Activated CD8-positive, alpha-beta memory T cell treated with anti-CD3 and anti-CD28 coated beads for 48 hours (primary cell): Measurements from ENCODE around the gene FBXL17.

Source experiments
- DNase-seq, 3 experiments: peaks; one replicate each; pipeline ENCODE4 v3.0.0-alpha.2; 2020; ENCODE audit warnings: low read depth in 2 of 3, low spot score in 2 of 3

Gene FBXL17

GRCh38 chr5:108251350-108251749 lies 130.5 kb downstream of the FBXL17 start:
- no peak for DNase-seq

GRCh38 chr5:108249785-108250426 lies 132.0 kb downstream of the FBXL17 start:
- no peak for DNase-seq

- no peak for DNase-seq
Measured at GRCh38 chr5:108249095-108249784, 132.7 kb downstream of the FBXL17 start.

- DNase-seq = no peak
Measured at GRCh38 chr5:108238936-108239887, 142.7 kb downstream of the FBXL17 start.

- no peak for DNase-seq
Measured at GRCh38 chr5:108238461-108238860, 143.4 kb downstream of the FBXL17 start.

GRCh38 chr5:108233617-108234155 lies 148.2 kb downstream of the FBXL17 start:
- no peak for DNase-seq

- no peak for DNase-seq
Measured at GRCh38 chr5:108232805-108233204, 149.1 kb downstream of the FBXL17 start.

GRCh38 chr5:108222011-108222410 lies 159.9 kb downstream of the FBXL17 start:
- DNase-seq = no peak

- no peak for DNase-seq
Measured at GRCh38 chr5:108220834-108221233, 161.1 kb downstream of the FBXL17 start.

GRCh38 chr5:108216890-108217289 lies 165.0 kb downstream of the FBXL17 start:
- no peak for DNase-seq

- DNase-seq = no peak
Measured at GRCh38 chr5:108214857-108215256, 167.0 kb downstream of the FBXL17 start.

GRCh38 chr5:108212775-108213346 lies 169.0 kb downstream of the FBXL17 start:
- no peak for DNase-seq

- no peak for DNase-seq
Measured at GRCh38 chr5:108206707-108207106, 175.2 kb downstream of the FBXL17 start.

- no peak for DNase-seq
Measured at GRCh38 chr5:108201721-108202120, 180.2 kb downstream of the FBXL17 start.

- DNase-seq = no peak
Measured at GRCh38 chr5:108196276-108196675, 185.6 kb downstream of the FBXL17 start.

- DNase-seq = no peak
Measured at GRCh38 chr5:108193021-108193795, 188.7 kb downstream of the FBXL17 start.

GRCh38 chr5:108184940-108185339 lies 197.0 kb downstream of the FBXL17 start:
- no peak for DNase-seq

- no peak for DNase-seq
Measured at GRCh38 chr5:108181975-108182374, 199.9 kb downstream of the FBXL17 start.

- no peak for DNase-seq
Measured at GRCh38 chr5:108174286-108174685, 207.6 kb downstream of the FBXL17 start.

- DNase-seq = no peak
Measured at GRCh38 chr5:108171759-108172158, 210.1 kb downstream of the FBXL17 start.
